GM12878 (cell line): ENCODE data around the gene SLC9B1. TPM values are rescaled to one million over a fixed set of nuclear protein-coding genes. Genes with fewer than 3 reads are reported as not detected.
A peak's percentile ranks its signal among the peaks of the same experiment; 100 is the strongest.

Source experiments
- ATAC-seq: fragments of 200-7000 bp; cut with Tn5 transposase; 3 replicates; pipeline ENCODE4 v1.9.1; 2020; ENCODE audit warnings: mild to moderate bottlenecking, moderate library complexity
- BruUV-seq: library from RNA; stranded (reverse); fragments of 400-500 nt; replicated peaks from 2 replicates; lab custom pipeline; 2021; lab: Mats Ljungman, UMichigan
- CTCF ChIA-PET: fragments of 300-600 bp; sonication (Branson Sonifier 250); formaldehyde crosslinking; extraction: SDS; loops from one replicate; lab custom pipeline; 2021; ENCODE audit warnings: inconsistent platforms; lab: Yijun Ruan, JAX
- POLR2A ChIA-PET: fragments of 350-600 bp; formaldehyde crosslinking; extraction: SDS; loops from one replicate; lab custom pipeline; 2021; ENCODE audit warnings: inconsistent platforms; lab: Charles Lee
- RAD21 ChIA-PET: fragments of 300-600 bp; sonication (Branson Sonifier 250); formaldehyde crosslinking; loops from one replicate; lab custom pipeline; 2023; ENCODE audit warnings: antibody characterized with exemption; ENCODE audit not compliant: unreplicated experiment; lab: Charles Lee
- SMC1A ChIA-PET: fragments of 300-600 bp; sonication (Branson Sonifier 250); formaldehyde crosslinking; loops from one replicate; lab custom pipeline; 2023; ENCODE audit not compliant: unreplicated experiment, uncharacterized antibody; lab: Charles Lee
- DNase-seq: peaks from one replicate; pipeline ENCODE4 v3.0.0-alpha.2; 2011; ENCODE audit warnings: low read depth, low spot score
- FAIRE-seq: peaks from 3 replicates; lab custom pipeline; 2011; peaks lifted over from hg19 to GRCh38; lab: Jason Lieb, UNC
- H2AFZ ChIP-seq: 2 replicates; pipeline ENCODE4 v1.6.0; 2011; ENCODE audit warnings: low read depth, low read length, control low read depth; ENCODE audit not compliant: control insufficient read depth
- H3K27ac ChIP-seq: 2 replicates; pipeline ENCODE4 v1.5.1; 2011; ENCODE audit warnings: control low read depth; ENCODE audit not compliant: control insufficient read depth, insufficient read depth
- H3K27me3 ChIP-seq, 2 experiments: replicated peaks in 1 of 2; 2 replicates each; pipeline versions ENCODE4 v1.6.0 to v1.6.1; 2011; ENCODE audit warnings: low read length in 1 of 2; ENCODE audit not compliant: control insufficient read depth in 2 of 2, insufficient read depth in 2 of 2
- H3K36me3 ChIP-seq, 2 experiments: 2 replicates each; pipeline ENCODE4 v1.5.1; 2011; ENCODE audit warnings: low read length in 1 of 2; ENCODE audit not compliant: control insufficient read depth in 2 of 2, insufficient read depth in 2 of 2
- H3K4me1 ChIP-seq: 2 replicates; pipeline ENCODE4 v1.6.1; 2011; ENCODE audit warnings: mild to moderate bottlenecking, low read length, moderate library complexity, mixed read lengths; ENCODE audit not compliant: control insufficient read depth, insufficient read depth
- H3K4me2 ChIP-seq: 2 replicates; pipeline ENCODE4 v1.6.0; 2011; ENCODE audit warnings: control low read depth; ENCODE audit not compliant: control insufficient read depth, insufficient read depth
- H3K4me3 ChIP-seq: fragments of 200-600 bp; sonication (generic); 2 replicates; pipeline ENCODE4 v1.5.1; 2016
- H3K79me2 ChIP-seq: 2 replicates; pipeline ENCODE4 v1.6.0; 2011; ENCODE audit warnings: low read length; ENCODE audit not compliant: control insufficient read depth, insufficient read depth
- H3K9ac ChIP-seq: 2 replicates; pipeline ENCODE4 v1.8.0; 2011; ENCODE audit warnings: low read length, control low read depth, mixed read lengths; ENCODE audit not compliant: control insufficient read depth, insufficient read depth
- H3K9me3 ChIP-seq: replicated peaks from 3 replicates; pipeline ENCODE4 v1.5.1; 2011; ENCODE audit warnings: mild to moderate bottlenecking, low read length; ENCODE audit not compliant: control insufficient read depth, insufficient read depth
- H4K20me1 ChIP-seq: 2 replicates; pipeline ENCODE4 v1.6.0; 2011; ENCODE audit not compliant: control insufficient read depth, insufficient read depth
- BACH1 ChIP-seq: fragments of 450-650 bp; IDR thresholded peaks from 2 replicates; pipeline ENCODE4 v1.6.1; 2017; ENCODE audit warnings: mild to moderate bottlenecking, borderline replicate concordance
- CEBPB ChIP-seq, 2 experiments: fragments of 150-350 bp in 1 of 2; IDR thresholded peaks; 2 replicates each; pipeline ENCODE4 v1.6.1; 2012 to 2014; ENCODE audit warnings: low read depth in 2 of 2, low read length in 2 of 2, borderline replicate concordance in 1 of 2, inconsistent platforms in 1 of 2
- CHD2 ChIP-seq: IDR thresholded peaks from 2 replicates; pipeline ENCODE4 v1.6.1; 2011; ENCODE audit warnings: low read depth, low read length, improper control_type of control experiment, borderline replicate concordance
- JUNB ChIP-seq: IDR thresholded peaks from 2 replicates; pipeline ENCODE4 v1.6.1; 2016; ENCODE audit warnings: antibody characterized with exemption, mild to moderate bottlenecking
- KAT2A ChIP-seq: conservative IDR thresholded peaks from 2 replicates; pipeline ENCODE4 v1.6.1; 2011; ENCODE audit warnings: low read depth, low read length; ENCODE audit not compliant: control insufficient read depth
- MEF2B ChIP-seq: fragments of 450-650 bp; IDR thresholded peaks from 2 replicates; pipeline ENCODE4 v1.6.1; 2018; ENCODE audit warnings: mild to moderate bottlenecking, moderate library complexity; ENCODE audit not compliant: partially characterized antibody, poor library complexity, severe bottlenecking
- POLR2AphosphoS2 ChIP-seq: IDR thresholded peaks from 2 replicates; pipeline ENCODE4 v1.6.1; 2011; ENCODE audit warnings: low read depth, mild to moderate bottlenecking, low read length, improper control_type of control experiment, moderate library complexity
- SP1 ChIP-seq: IDR thresholded peaks from one replicate; pipeline ENCODE4 v1.6.1; 2011; ENCODE audit warnings: low read depth, low read length
- TCF3 ChIP-seq: IDR thresholded peaks from 2 replicates; pipeline ENCODE4 v1.6.1; 2012; ENCODE audit warnings: low read depth, mild to moderate bottlenecking, low read length, borderline replicate concordance; ENCODE audit not compliant: insufficient read depth
- WGBS: methylation state at CpG from one replicate; pipeline ENCODE4 v1.1.6; 2016; ENCODE audit warnings: low lambda C conversion rate; ENCODE audit not compliant: insufficient replicate concordance, insufficient coverage; ENCODE audit errors: missing lambda C conversion rate; 5-methylcytosine and 5-hydroxymethylcytosine counted together
- in situ Hi-C: fragments of 300-500 bp; cut with MboI; formaldehyde crosslinking; loops from 9 replicates; pipeline ENCODE4 v1.14.3; 2018; ENCODE audit warnings: mixed read lengths
- intact Hi-C: fragments of 100-400 bp; cut with micrococcal nuclease; formaldehyde crosslinking; loops from one replicate; pipeline ENCODE4 v1.14.2; 2022; ENCODE audit not compliant: unreplicated experiment
- polyA plus RNA-seq, 11 experiments: library from polyadenylated mRNA; depleted of rRNA in 4 of 11; unstranded in 6 of 11; stranded (reverse) in 5 of 11; fragments of >200 nt; fragmentation: Nextera tagmentation in 4 of 11; fragmentation: Illumina TruSeq in 1 of 11; extraction: Ambion mirVana in 4 of 11; extraction: Trizol in 1 of 11; gene quantifications; 1 replicate in 1 of 11; 2 replicates in 10 of 11; pipeline versions ENCODE4 v1.2.1 to v1.2.3, GENCODE V29; 2011 to 2016; ENCODE audit warnings: inconsistent platforms in 2 of 11, missing spikeins in 2 of 11, low read depth in 1 of 11
- total RNA-seq, 4 experiments: library from RNA; depleted of rRNA in 3 of 4; stranded (reverse); fragments of >200 nt in 3 of 4; fragmentation: Illumina TruSeq in 1 of 4; extraction: Trizol in 1 of 4; gene quantifications; 2 replicates each; pipeline versions ENCODE4 v1.2.1 to v1.2.3, GENCODE V29; 2013 to 2021

SLC9B1 gene
- total and polyA plus RNA-seq, 10 of the 15 experiments (the other 5 are each of a cell fraction or from before 2014, with no cell fraction given) = 1.0 to 3.5 (median 1.8) TPM

GRCh38 chr4:102988429-102989020, 31.0 kb downstream of the SLC9B1 start:
- H3K27ac ChIP-seq = peak overlapping the region; percentile 46
- in situ Hi-C loops = no loop called here
- no peak overlapping the region for H3K4me3 ChIP-seq
- ChIA-PET CTCF (interaction anchor here (0.7 kb wide), 1 partner anchor 309 kb away, joined by 3 read pairs; no protein-coding TSS in a partner anchor), SMC1A (no interaction called here), POLR2A (no interaction called here), RAD21 (no interaction called here)
- WGBS = 100% methylated on average over 1 of the region's 1 CpG
- no peak overlapping the region for H3K9ac ChIP-seq
- H3K27me3 ChIP-seq = no peaks in the 10 kb centered on the region
- intact Hi-C loops = no loop called here
- H3K4me1 ChIP-seq = peaks cover 6% of the 10 kb centered on the region; the same call in 1 of the 2 replicates
- DNase-seq (no peak), FAIRE-seq (peak; percentile 81), ATAC-seq (no peak; the same call in 2 of the 3 replicates)
- H4K20me1 ChIP-seq = no peaks in the 10 kb centered on the region
- H3K9me3 ChIP-seq = peaks cover 2% of the 10 kb centered on the region; the same call in 2 of the 3 replicates
- peak overlapping the region; percentile 72 for H2AFZ ChIP-seq
- H3K4me2 ChIP-seq = peak overlapping the region; percentile 89
- no peaks in the 10 kb centered on the region for H3K79me2 ChIP-seq
- TF ChIP-seq BACH1 (no peak), MEF2B (no peak), SP1 (no peak), KAT2A (no peak), CEBPB (IDR thresholded peaks at IDR 0.05; ENCODE audit: borderline replicate concordance in 1 of 2, low read depth in 2 of 2, low read length in 2 of 2) (no peak), CHD2 (no peak), TCF3 (no peak), POLR2AphosphoS2 (no peak), JUNB (peak; percentile 26)
- no TSS peak for BruUV-seq
- H3K36me3 ChIP-seq = no peaks in the 10 kb centered on the region
